ENCODE results near the gene PFN4.
A peak's percentile ranks its signal among the peaks of the same experiment; 100 is the strongest.
"Not testable (repeated sequence)": the region's sequence is repeated elsewhere in the genome, so short reads cannot be mapped to it uniquely, and the experiment has no call there.

PFN4 gene

GRCh38 chr2:24110660-24111303 is 12.4 kb downstream of the PFN4 start:
- DNase-seq: no peak

GRCh38 chr2:24109431-24109830 is 13.7 kb downstream of the PFN4 start:
- DNase-seq: not testable (repeated sequence)

- no peak for DNase-seq
These were observed 15.8 kb downstream of the PFN4 start for GRCh38 chr2:24107336-24107735.

- DNase-seq: no peak
These were observed 16.3 kb downstream of the PFN4 start for GRCh38 chr2:24106786-24107185.

GRCh38 chr2:24105816-24106215 is 17.3 kb downstream of the PFN4 start:
- DNase-seq: no peak

- DNase-seq: no peak
These were observed 18.2 kb downstream of the PFN4 start for GRCh38 chr2:24104906-24105305.

GRCh38 chr2:24104110-24104650 is 19.0 kb downstream of the PFN4 start:
- no peak for DNase-seq

GRCh38 chr2:24102677-24103076 is 20.5 kb downstream of the PFN4 start:
- no peak for DNase-seq

GRCh38 chr2:24101992-24102391 is 21.1 kb downstream of the PFN4 start:
- no peak for DNase-seq

GRCh38 chr2:24100732-24101131 is 22.4 kb downstream of the PFN4 start:
- not testable (repeated sequence) for DNase-seq

GRCh38 chr2:24095171-24095677 is 27.9 kb downstream of the PFN4 start:
- DNase-seq: not testable (repeated sequence)

GRCh38 chr2:24093270-24093669 is 29.9 kb downstream of the PFN4 start:
- not testable (repeated sequence) for DNase-seq

- DNase-seq: no peak
These were observed 34.2 kb downstream of the PFN4 start for GRCh38 chr2:24088821-24089359.

GRCh38 chr2:24087032-24087431 is 36.1 kb downstream of the PFN4 start:
- no peak for DNase-seq

- no peak for DNase-seq
These were observed 36.9 kb downstream of the PFN4 start for GRCh38 chr2:24086241-24086640.

GRCh38 chr2:24085200-24085489 is 38.0 kb downstream of the PFN4 start:
- DNase-seq: no peak

- peak; percentile 64 for DNase-seq
These were observed 38.5 kb downstream of the PFN4 start, which contains the start of gene TP53I3 for GRCh38 chr2:24084386-24085199. TP53I3 (minus strand) TSS chr2:24084834; CDS start chr2:24084326, 508 bp downstream.

GRCh38 chr2:24083567-24084385 is 39.4 kb downstream of the PFN4 start:
- peak; percentile 48 for DNase-seq

GRCh38 chr2:24082787-24083566 is 40.2 kb downstream of the PFN4 start:
- DNase-seq: no peak

GRCh38 chr2:24080701-24081100 is 42.4 kb downstream of the PFN4 start:
- no peak for DNase-seq

GRCh38 chr2:24077879-24078278 is 45.3 kb downstream of the PFN4 start:
- no peak for DNase-seq

- no peak for DNase-seq
These were observed 45.6 kb downstream of the PFN4 start for GRCh38 chr2:24077535-24077877.

Measured in NCI-H2081 treated with DMSO at 0.1 percent for 48 hours (cell line).